ENCODE data around the gene RNF180. TPM values are rescaled to one million over a fixed set of nuclear protein-coding genes. Genes with fewer than 3 reads are reported as not detected.

The RNF180 gene
- total RNA-seq, 1 experiment from 2014 or later: 0.61 TPM

- Mint-ChIP-seq H3K4me1 (ENCODE audit: low read depth, unreplicated experiment) (no peaks in the 10 kb centered on the region), H3K36me3 (ENCODE audit: insufficient read depth, unreplicated experiment) (no peaks in the 10 kb centered on the region), H3K9me3 (ENCODE audit: unreplicated experiment) (no peaks in the 10 kb centered on the region), H3K4me3 (ENCODE audit: unreplicated experiment) (no peak overlapping the region), H3K27ac (ENCODE audit: unreplicated experiment) (no peak overlapping the region), H3K27me3 (ENCODE audit: insufficient read depth, unreplicated experiment) (peaks cover 3% of the 10 kb centered on the region)
- intact Hi-C loops (cut with micrococcal nuclease; ENCODE audit: unreplicated experiment): no loop called here
- H3K36me3 ChIP-seq (ENCODE audit: control insufficient read depth, insufficient read depth, low read length): no peaks in the 10 kb centered on the region
- DNase-seq: no peak
- no peaks in the 10 kb centered on the region for H3K4me1 ChIP-seq
- CTCF ChIA-PET: no interaction called here
- no peak for TF ChIP-seq CTCF (IDR thresholded peaks at IDR 0.05; ENCODE audit: insufficient read depth in 1 of 2, low read depth in 1 of 2, low read length in 1 of 2, severe bottlenecking in 1 of 2, unreplicated experiment in 1 of 2)
- no TSS peak for BruUV-seq (replicated peaks)
- H3K9me3 ChIP-seq: no peaks in the 10 kb centered on the region
- no peak overlapping the region for H3K4me3 ChIP-seq (ENCODE audit: low read depth, low read length)
- POLR2A ChIA-PET: no interaction called here
- no peaks in the 10 kb centered on the region for H3K27me3 ChIP-seq (replicated peaks; ENCODE audit: control insufficient read depth, insufficient read depth, low read length)
These were observed 146.8 kb downstream of the RNF180 start for GRCh38 chr5:64312491-64312890.

GRCh38 chr5:64315778-64316177, 150.1 kb downstream of the RNF180 start:
- POLR2A ChIA-PET: no interaction called here
- TF ChIP-seq CTCF (IDR thresholded peaks at IDR 0.05; ENCODE audit: insufficient read depth in 1 of 2, low read depth in 1 of 2, low read length in 1 of 2, severe bottlenecking in 1 of 2, unreplicated experiment in 1 of 2): no peak
- intact Hi-C loops (cut with micrococcal nuclease; ENCODE audit: unreplicated experiment): no loop called here

GRCh38 chr5:64318175-64318574, 152.5 kb downstream of the RNF180 start:
- ChIA-PET POLR2A (no interaction called here), CTCF (no interaction called here)
- H3K4me1 ChIP-seq: no peaks in the 10 kb centered on the region
- Mint-ChIP-seq H3K27me3 (ENCODE audit: insufficient read depth, unreplicated experiment) (no peaks in the 10 kb centered on the region), H3K9me3 (ENCODE audit: unreplicated experiment) (no peaks in the 10 kb centered on the region), H3K4me3 (ENCODE audit: unreplicated experiment) (no peak overlapping the region), H3K27ac (ENCODE audit: unreplicated experiment) (no peak overlapping the region), H3K36me3 (ENCODE audit: insufficient read depth, unreplicated experiment) (no peaks in the 10 kb centered on the region), H3K4me1 (ENCODE audit: low read depth, unreplicated experiment) (no peaks in the 10 kb centered on the region)
- no peak for DNase-seq
- no peaks in the 10 kb centered on the region for H3K36me3 ChIP-seq (ENCODE audit: control insufficient read depth, insufficient read depth, low read length)
- H3K9me3 ChIP-seq: no peaks in the 10 kb centered on the region
- no TSS peak for BruUV-seq (replicated peaks)
- no peak overlapping the region for H3K4me3 ChIP-seq (ENCODE audit: low read depth, low read length)
- no peak for TF ChIP-seq CTCF (IDR thresholded peaks at IDR 0.05; ENCODE audit: insufficient read depth in 1 of 2, low read depth in 1 of 2, low read length in 1 of 2, severe bottlenecking in 1 of 2, unreplicated experiment in 1 of 2)
- H3K27me3 ChIP-seq (replicated peaks; ENCODE audit: control insufficient read depth, insufficient read depth, low read length): no peaks in the 10 kb centered on the region
- intact Hi-C loops (cut with micrococcal nuclease; ENCODE audit: unreplicated experiment): no loop called here

More at GRCh38 chr5:64315778-64316177, 150.1 kb downstream of the RNF180 start:
- Histone ChIP-seq H3K36me3 (ENCODE audit: control insufficient read depth, insufficient read depth, low read length) (no peaks in the 10 kb centered on the region), H3K4me3 (ENCODE audit: low read depth, low read length) (no peak overlapping the region), H3K4me1 (no peaks in the 10 kb centered on the region), H3K27me3 (replicated peaks; ENCODE audit: control insufficient read depth, insufficient read depth, low read length) (no peaks in the 10 kb centered on the region), H3K9me3 (no peaks in the 10 kb centered on the region)
- Mint-ChIP-seq H3K36me3 (ENCODE audit: insufficient read depth, unreplicated experiment) (no peaks in the 10 kb centered on the region), H3K4me1 (ENCODE audit: low read depth, unreplicated experiment) (no peaks in the 10 kb centered on the region), H3K27ac (ENCODE audit: unreplicated experiment) (no peak overlapping the region), H3K27me3 (ENCODE audit: insufficient read depth, unreplicated experiment) (no peaks in the 10 kb centered on the region), H3K9me3 (ENCODE audit: unreplicated experiment) (no peaks in the 10 kb centered on the region), H3K4me3 (ENCODE audit: unreplicated experiment) (no peak overlapping the region)
- no peak for DNase-seq
- BruUV-seq (replicated peaks): no TSS peak
- CTCF ChIA-PET: no interaction called here

All from Caco-2 (cell line).